Ammon's horn (tissue), 1 donor: ENCODE results near the gene CDK5.
"Not testable (repeated sequence)": the region's sequence is repeated elsewhere in the genome, so short reads cannot be mapped to it uniquely, and the experiment has no call there.

Source experiments
- DNase-seq: peaks from one replicate; pipeline ENCODE4 v3.0.0-alpha.2; 2016; ENCODE audit warnings: low spot score

Gene CDK5

DNA sequence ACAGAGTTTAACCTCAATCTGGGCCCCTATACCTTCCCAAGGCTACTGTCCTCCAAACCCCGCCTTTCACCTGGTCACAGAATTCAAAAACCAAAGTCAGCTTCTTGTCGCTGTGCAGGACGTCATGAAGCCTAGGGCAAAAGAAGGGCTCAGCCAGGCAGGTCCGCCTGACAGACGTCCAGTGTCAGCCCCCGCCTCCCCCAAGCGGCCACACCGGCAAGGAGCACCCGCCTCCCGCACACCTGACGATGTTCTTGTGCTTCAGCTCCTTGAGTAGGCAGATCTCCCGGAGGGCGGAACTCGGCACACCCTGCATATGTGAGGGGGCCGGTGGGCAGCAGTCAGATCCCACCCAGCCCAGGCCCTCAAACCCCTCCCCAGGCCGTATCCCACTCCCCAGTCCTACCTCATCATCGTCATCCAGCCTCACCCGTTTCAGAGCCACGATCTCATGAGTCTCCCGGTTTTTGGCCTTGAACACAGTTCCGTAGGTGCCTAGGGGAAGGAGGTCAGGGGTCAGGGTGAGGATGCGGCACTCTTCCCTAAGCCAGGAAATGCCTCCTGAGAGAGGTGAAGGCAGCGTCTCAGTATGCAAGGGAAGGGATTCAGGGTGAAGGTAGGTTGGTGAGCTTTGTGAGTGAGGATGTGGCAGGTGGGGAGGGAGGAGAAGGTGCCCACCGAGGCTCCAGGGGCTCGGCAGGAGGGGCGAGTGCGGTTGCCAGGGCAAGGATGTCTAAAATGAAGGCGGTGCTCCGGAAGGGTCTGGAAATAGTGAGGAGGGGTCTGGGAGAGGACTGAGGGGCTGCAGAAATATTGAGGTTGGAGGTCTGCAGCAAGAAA, 811 bp downstream of the CDK5 start:
- DNase-seq, result no peak

DNA sequence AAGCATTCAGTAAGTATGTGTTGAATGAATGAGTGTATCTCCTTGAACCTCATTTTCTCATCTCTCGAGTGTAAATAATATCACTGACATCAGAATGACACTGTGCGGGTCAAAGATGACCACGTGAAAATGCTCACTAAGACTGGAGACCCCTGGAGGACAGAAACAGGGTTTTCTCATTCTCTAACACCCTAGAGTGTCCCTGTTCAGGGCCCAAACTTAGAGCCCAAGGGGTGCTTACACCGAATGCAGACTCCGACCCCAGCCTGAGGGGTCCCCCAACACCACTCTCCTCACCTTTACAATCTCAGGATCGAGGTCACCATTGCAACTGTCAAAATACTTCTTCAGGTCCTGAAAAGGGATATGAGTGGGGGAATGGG, 1.4 kb downstream of the CDK5 start:
- no peak for DNase-seq

DNA sequence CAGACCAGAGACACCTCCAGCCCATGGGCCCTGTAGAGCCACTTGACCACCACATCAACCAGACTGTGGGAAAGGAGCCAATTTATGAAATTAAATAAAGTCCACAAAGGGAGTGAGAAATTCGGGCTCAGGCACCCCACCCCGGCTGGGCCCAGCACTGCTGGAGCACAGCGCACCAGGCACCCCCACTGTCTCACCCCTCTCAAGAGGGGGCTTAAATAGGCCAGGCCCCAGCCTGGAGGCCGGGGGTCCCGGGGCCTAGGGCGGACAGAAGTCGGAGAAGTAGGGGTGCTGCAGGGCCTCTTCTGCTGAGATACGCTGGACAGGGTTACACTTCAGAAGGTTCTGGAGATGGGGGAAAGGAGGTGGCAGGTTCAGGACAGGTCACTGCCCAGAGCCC, 3.9 kb downstream of the CDK5 start:
- no peak for DNase-seq

DNA sequence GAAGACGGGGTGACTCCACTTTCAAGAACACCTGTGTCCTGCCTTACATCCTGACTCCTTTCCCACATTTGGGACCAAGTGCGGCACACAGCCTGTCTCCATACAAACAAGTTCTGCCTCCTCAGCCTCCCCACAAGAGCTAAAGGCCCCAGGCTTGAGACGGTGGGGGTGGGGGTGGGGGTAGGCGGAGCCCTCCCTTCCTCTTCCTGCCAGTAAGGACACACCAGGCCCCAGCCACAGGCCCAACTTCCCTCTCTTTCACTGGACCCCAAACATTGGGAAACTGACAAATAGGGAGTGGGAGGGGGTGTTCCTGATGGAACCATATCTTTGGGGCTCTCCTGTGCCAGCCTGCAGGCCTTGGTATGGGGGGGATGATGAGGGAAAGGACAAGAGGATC, 4.6 kb downstream of the CDK5 start:
- no peak for DNase-seq

DNA sequence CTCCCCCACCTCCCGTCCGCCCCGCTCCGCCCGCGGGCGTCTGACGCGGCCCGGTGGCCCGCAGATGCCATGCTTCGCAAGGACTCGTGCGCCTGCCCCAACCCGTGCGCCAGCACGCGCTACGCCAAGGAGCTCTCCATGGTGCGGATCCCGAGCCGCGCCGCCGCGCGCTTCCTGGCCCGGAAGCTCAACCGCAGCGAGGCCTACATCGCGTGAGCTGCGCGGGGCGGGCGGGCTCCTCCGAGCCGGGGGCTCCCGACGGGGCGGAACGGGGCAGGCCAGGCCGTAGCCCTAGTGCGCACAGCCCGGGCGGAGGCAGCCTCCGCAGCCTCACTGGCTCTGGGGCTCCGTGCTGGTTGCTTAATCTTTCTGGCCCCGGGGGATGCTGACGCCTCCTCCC, 6.6 kb downstream of the CDK5 start:
- peak; percentile 40 for DNase-seq

DNA sequence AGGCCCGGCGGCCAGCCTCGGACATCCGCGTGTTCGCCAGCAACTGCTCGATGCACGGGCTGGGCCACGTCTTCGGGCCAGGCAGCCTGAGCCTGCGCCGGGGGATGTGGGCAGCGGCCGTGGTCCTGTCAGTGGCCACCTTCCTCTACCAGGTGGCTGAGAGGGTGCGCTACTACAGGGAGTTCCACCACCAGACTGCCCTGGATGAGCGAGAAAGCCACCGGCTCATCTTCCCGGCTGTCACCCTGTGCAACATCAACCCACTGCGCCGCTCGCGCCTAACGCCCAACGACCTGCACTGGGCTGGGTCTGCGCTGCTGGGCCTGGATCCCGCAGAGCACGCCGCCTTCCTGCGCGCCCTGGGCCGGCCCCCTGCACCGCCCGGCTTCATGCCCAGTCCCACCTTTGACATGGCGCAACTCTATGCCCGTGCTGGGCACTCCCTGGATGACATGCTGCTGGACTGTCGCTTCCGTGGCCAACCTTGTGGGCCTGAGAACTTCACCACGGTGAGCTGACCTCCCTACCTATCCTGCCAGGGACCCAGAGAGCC, 8.7 kb downstream of the CDK5 start:
- DNase-seq, result no peak

DNA sequence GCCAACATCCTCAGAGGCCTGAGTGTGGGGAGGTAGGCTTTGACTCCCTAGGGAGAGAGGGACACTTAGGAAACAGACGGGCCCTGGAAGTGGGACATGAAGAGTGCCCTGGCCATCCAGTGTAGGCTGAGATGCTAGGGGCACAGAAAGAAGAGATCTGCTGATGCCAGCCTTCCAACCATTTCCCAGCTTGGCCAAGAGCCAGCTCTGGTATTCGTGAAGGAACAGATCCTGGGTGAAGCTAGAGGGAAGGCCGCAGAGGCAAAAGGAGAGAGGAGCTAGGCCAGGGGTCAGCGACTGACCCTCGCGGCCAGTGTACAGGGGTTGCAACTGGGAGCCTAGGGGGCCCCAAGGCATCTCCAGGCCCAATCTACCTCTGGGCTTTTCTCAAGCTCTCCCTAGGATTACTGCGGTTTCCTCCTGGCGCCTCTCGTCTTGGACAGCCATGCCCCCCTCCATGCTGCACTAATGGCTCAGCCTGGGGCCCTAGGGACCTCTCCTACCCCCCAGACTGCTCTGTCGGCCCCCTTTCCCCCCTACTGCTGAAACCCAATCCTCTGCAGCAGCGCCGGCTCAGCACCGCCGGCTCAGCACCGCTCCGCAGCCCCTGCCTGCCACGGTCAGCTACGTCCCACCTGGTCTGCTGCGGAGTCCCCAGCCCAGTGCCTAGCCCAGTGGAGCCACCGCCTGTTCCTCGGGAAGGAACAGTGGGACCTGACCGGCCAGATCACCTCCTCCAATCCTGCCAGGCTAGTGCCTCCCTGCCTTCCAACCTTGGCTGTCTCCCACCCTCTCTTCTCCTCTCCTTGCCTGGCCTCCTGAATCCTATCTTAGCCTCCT, 9.5 kb downstream of the CDK5 start, which contains the start of gene ASIC3:
Gene ASIC3, plus strand, starts transcription at position 556 of the 840 bp plus-strand sequence. CDS start 355 bp downstream, outside the sequence.
- DNase-seq, result no peak

DNA sequence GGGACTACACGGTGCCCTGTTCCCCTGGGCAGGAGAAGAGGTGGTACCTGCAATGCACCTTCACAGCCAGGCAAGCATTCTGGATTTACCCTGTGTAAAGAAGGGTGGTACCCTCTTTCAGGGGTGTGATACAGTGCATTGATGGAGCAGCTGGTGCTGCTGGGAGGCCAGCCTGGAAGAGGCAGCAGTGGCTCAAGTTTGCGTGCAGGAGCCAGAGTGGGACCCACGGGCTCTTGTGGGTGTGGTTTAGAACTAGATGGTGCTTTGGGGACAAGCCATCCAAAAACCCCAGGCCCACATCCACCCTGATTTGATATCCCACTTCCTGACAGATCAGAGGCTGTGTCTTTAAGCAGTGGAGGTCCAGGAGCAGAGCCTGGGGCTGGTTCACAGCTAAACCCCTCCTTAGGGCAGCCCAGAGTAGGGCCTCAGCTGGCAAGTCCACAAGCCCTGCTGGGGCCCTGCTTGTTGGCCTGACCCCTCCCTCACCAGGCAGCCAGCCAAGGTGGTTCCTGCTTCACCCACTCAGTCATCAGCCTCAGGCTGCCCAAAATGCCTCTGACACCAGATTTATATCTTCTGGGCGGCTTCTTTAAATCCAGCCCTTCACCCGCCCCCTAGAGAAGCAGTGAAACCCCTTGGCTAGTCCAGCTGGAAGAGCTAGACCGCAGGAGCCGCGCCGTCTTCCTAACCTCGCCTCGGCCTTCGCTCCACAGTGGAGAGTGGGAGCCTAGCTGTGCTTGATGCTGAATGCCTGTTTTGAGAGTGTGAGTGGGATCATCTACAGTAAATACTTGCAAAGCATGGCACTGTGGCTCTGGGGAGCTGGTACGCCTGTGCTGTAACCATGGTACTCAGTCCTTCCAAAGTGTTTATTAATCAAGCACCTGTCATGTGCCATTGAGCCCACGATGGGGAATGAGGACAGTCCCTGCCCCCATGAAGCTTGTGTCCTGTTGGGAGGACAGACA, 10.8 kb downstream of the CDK5 start:
- DNase-seq, result peak; percentile 77

DNA sequence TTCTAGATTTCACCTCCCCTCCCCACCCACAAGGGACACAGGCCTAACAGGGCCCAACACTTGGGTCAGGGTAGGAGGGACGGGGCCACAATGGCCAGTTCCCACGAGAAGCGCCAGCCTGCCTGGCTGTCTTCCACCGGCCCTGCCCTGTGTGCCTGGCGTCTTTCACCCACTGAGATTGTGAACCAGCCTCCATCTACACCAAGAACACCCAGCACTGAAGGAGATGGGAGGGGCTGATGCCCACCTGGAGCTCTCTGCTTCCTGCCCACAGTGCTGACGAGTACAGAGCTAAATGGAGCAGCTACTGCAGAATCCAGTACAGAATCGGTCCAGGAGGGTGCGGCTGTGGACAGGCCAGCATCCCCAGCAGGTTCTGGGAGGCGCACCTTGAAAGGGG, 11.7 kb downstream of the CDK5 start:
- DNase-seq, result no peak

DNA sequence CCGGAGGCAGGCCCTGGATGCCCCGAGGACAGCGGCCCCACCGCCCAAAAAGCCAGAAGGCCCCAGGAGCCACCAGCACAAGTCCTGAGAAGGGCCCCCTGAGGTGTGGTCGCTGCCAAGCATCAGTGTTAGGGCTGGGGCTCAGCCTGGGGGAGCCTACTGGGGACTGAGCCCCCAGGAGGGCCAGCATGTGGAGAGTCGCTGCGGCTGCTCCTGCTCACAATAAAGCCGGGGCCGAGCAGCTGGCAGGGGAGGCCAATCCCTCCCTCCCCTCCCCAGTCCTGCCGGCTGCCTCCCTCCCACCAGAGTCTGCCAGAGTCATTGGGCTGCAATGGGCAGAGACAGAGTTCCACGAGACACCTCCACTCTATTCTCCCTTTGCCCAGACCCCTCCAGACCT, 12.4 kb downstream of the CDK5 start:
- no peak for DNase-seq

DNA sequence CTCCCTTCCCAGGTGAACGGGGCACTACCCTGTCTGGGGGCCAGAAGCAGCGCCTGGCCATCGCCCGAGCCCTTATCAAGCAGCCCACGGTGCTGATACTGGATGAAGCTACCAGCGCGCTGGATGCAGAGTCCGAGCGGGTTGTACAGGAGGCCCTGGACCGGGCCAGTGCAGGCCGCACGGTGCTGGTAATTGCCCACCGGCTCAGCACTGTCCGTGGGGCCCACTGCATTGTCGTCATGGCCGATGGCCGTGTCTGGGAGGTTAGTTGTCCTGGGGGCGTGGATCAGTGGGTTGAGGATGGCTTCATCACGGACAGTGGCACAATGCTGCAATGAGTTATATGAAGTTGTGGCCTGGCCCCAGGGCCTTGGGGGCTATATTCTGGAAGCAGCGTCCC, 13.7 kb downstream of the CDK5 start:
- no peak for DNase-seq

DNA sequence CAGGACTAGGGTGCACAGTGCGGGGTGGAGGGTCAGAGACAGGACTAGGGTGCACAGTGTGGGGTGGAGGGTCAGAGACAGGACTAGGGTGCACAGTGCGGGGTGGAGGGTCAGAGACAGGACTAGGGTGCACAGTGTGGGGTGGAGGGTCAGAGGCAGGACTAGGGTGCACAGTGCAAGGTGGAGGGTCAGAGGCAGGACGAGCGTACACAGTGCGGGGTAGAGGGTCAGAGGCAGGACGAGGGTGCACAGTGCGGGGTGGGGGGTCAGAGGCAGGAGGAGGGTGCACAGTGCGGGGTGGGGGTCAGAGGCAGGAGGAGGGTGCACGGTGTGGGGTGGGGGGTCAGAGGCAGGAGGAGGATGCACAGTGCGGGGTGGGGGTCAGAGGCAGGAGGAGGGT, 14.2 kb downstream of the CDK5 start:
- DNase-seq, result not testable (repeated sequence)

DNA sequence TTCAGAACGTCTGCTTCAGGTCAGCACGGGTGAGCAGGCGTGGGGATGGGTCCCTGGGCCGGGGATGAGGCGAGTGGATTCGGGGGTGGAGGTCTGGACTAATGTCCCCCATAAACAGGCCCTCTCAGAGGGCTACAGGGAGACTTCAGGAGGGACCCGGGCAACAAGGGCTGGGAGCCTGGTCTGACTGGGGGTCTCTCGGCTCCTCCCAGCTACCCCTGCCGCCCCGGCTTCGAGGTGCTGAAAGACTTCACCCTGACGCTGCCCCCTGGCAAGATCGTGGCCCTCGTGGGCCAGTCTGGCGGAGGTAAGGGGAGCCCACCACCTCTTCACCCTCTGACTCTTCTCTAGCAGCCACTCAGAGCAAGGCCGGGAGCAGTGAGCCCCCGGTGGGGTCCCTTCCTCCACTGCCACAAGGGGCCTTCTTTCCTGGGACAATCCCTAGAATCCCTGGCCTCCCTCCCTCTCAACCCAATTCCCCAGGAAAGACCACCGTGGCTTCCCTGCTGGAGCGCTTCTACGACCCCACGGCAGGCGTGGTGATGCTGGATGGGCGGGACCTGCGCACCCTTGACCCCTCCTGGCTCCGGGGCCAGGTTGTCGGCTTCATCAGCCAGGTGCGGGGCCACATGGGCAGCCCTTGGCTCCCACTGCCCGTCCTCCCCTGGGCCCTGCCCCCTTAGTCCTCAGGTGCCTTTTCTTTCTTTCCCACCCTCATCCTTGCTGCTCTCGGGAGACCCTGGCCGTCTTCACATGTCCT, 16.9 kb downstream of the CDK5 start:
- DNase-seq, result no peak

DNA sequence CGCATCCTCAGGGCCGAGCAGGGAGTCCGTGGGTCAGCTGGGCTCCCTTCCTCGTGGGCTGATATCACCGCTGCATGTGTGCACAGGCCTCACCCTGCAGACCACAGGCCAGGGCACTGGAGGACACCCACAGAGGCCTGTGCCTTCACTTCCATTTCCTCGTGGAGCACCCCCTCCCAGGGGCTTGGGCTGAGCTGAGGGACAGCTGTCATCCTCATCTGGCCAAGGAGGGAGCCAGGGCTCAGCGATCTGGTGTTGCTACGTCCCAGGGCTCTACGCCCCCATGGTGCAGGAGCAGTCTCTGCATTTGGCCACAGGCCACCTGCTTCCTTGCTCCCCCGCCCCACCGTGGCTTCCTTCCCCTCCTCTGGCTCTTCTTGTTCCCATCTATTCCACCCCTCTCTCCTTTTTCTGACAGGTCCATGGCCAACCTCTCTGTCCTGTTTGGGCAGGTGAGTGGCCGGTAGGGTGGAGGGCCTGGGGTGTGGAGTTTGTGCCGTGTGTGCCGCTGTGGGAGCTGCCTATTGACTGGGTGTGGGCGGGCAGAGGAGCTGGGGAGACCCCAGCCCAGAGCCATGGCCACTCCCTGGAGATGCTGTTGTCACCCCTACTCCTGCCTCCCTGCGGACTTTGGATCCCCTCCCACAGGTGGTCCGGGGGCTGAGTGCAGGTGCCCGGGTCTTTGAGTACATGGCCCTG, 17.7 kb downstream of the CDK5 start:
- DNase-seq, result no peak

DNA sequence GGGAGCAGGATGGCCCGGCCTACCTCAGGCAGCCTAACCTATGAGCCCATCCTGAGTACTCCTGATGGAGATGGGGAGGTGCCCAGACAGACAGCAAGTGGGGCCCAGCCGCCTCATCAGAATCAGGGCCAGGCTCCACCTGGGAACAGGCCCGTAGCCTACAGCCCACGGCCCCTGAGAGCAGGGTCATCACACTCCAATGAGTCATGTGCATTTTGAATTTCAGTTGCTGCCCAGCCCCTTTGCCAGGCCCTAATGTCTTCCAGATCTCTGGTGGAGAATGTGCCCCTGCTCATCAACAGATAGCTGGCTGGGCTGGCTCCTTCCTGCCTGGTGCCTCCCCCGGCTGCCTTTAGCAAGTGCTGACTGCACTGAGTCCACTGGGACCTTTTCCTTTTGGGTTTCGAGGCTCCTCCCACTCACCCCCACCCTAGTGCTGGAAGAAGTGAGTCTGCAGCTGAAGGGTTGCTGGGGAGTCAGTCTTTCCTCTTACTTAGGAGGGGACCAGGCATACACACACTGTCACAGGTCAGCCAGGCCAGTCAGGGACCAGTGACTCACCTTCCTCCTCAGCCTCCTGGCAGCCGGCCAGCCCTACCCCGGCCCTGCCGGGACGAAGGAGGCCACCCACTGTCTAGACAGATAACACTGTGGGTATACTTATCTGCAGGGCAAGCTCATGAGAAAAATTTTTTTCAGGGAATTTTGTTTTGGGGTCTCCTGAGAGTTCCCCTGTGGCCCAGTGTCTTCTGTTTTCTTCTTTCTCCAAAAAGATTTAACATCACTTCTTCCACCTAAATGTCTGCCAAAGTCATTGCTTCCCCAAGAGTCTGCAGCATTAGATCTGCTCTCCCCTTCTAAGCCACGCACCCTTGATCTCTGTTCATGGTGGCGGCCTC, 18.5 kb downstream of the CDK5 start:
- no peak for DNase-seq

DNA sequence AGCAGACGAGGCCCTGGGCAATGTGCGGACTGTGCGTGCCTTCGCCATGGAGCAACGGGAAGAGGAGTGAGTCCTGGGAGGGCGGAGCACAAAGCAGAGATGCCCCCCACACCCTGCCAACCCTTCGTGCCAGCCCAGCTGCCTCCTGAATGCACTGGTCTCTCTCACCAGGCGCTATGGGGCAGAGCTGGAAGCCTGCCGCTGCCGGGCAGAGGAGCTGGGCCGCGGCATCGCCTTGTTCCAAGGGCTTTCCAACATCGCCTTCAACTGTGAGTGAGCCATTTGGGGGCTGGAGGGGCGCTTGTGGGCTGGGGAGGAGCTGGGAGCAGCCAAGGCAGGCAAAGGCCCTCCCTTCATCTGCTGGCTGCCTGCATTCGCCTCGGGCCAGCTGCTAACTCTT, 21.8 kb downstream of the CDK5 start:
- no peak for DNase-seq

DNA sequence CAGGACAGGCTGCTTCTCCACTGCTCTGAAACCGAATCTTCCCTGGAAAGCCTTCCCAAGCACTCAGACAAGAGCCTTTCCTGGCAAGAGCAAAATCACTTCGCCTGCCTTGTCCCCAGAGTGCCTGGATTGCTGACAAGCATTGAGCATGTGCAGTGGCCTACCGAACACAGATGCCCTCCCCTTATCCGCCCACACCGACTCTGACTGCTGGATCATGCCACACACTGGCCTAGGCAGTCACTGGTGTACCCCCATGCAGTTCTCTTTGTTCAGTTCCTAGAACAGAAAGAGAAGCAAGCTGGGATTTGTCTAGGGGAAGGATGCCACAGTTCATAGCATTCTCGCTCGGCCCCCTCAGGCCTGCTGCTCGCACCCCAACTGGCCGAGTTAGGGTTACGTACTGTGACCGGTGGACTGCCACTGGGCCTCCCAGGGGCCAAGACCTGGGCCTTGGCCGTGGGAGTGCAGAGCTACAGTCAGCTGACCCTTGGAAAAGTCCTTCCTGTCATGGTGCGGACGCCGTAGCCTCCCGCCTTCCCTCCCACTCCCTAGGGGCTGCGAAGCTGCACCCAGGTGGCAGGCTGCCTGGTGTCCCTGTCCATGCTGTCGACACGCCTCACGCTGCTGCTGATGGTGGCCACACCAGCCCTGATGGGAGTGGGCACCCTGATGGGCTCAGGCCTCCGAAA, 22.5 kb downstream of the CDK5 start:
- DNase-seq, result peak; percentile 81

DNA sequence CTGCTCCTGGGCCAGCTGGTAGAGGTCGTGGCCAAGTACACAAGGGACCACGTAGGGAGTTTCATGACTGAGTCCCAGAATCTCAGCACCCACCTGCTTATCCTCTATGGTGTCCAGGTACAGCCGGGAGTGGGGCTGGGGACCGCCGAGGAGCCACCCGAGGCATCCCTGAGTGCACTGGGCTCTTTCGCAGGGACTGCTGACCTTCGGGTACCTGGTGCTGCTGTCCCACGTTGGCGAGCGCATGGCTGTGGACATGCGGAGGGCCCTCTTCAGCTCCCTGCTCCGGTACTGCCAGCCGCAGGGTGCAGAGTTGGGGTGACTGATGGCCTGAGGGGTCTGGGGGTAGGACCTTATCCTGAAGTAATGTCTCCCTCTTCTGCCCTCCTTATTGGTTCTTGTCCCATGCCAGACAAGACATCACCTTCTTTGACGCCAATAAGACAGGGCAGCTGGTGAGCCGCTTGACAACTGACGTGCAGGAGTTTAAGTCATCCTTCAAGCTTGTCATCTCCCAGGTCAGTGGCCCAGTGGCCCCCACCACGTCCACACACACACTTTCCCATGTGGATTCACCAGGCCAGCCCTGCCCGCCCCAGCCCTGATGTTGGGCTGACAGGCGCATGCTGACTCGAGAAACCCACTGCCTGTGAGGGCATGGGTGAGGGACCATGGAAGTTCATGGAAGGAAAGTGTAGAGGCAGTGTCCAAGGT, 23.2 kb downstream of the CDK5 start:
- DNase-seq, result no peak
